Activated CD8-positive, alpha-beta memory T cell treated with anti-CD3 and anti-CD28 coated beads, Interleukin-2, amount 50 U/mL, for 1 hour (primary cell): ENCODE measurements around the gene TPD52L1.
"Not testable (repeated sequence)": the region's sequence is repeated elsewhere in the genome, so short reads cannot be mapped to it uniquely, and the experiment has no call there.

Source experiments
- DNase-seq: peaks from one replicate; pipeline ENCODE4 v3.0.0-alpha.2; 2020; ENCODE audit errors: extremely low read depth

The TPD52L1 gene

GRCh38 chr6:125140808-125141207 lies 12.8 kb upstream of the TPD52L1 start:
- no peak for DNase-seq

GRCh38 chr6:125142618-125143017 lies 11.0 kb upstream of the TPD52L1 start:
- no peak for DNase-seq

- no peak for DNase-seq
These were observed 8.8 kb upstream of the TPD52L1 start for GRCh38 chr6:125144822-125145221.

DNA sequence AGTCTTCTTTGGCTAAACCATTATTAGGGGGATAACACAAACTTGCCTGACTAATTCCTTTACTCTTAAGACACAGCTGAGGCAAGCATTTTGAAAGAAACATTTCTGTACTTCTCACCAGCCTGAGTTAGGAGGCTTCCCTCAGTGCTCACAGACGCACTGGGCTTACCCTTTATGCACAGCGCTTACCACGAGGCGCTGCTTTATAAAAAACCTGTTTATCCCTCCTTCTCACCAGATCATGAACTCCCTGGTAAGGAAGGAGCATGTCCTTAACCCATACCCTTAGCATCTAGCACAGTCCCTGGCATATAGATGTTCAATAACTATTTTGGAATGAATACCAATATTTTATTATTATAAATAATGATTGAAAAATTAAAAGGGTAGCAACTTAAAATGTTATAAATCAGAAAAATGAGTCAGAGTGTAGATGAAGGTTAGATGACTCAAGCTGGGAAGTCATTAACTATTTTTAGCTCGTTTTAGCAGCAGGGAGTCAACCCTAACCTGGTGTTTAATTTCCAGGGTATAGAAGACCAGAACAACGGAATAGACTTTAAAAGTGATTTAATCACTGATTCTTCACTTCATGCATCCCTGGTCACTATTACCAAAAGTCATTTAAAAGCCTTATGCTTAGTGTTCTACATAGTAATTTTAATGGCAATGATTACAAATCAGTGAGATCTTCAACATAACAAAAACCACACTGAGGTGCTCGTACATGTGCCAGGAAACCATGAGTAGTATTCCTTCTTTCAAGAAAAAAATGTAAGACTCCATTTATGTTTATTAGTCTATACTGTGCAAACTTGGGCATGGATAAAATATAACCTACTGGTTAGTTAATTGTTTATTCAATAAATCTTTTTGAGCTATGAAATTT lies 4.1 kb upstream of the TPD52L1 start:
- no peak for DNase-seq

GRCh38 chr6:125151700-125152099 lies 1.9 kb upstream of the TPD52L1 start:
- DNase-seq, result no peak

DNA sequence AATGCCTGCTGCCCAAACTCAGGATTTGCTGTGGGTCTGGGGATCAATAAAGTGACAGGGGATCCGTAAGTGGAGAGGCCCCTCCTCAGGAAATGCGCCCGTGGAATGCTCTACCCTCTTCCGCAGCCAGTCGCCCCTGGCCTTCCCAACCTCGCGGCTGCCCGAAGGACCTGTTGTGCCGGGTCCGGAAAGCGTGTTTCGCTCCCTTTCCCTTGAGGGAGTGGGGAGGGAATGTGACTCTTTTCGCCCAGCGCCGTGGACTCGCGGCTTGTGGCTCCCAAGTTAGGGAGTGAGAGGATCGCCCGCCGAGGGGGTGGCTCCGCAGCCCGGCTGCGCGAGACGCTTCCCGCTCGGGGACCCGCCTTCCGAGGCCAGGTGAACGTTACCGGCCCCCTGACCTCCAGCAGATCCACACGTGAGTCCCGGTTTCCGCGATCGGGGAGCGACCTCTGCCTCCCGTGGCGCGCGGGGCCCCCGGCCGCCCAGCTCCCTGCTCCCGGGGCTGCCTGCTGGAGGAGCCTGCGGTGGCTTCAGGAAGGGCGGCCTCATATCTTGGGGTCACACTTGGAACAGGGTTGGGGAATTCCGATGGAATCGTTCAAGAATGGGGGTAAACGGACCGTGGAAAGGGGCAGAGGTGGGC lies 666 bp downstream of the TPD52L1 start:
- DNase-seq, result no peak

DNA sequence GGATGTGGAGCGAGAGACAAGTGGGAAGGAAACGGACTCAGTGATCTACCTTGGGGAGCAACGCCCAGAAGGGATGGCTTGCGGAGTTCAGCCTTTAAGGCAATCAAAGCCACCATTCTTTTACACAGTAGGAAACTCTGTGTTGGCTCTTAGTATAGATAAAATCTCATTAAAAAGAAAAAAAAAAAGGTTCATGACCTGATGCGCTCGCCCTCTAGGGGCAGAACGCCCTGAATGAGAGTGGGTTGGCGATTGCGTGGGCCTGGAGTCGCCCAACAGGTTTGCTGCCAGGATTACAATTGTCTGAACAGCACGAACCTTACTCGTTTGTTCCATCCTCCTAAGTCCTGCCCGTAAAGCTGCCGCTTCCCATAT lies 1.2 kb downstream of the TPD52L1 start:
- DNase-seq, result no peak

DNA sequence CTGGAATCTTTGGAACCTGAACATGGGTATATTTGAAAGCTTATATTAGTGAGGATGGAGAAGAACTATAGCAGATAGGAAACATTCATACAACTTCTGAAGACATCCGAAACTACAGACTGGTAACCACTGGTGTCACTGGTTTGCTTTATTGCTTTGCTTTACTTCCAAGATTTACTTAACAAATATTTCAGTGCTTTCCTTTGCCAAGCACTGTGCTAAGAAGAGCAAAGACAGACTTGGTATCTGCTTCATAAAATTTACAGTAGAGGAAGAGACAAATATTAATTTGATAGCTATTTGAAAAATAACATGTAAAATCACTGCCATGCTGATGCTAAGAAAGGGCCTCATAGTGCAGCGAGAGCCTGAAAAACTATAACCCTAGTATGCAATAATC lies 1.8 kb downstream of the TPD52L1 start:
- no peak for DNase-seq

- no peak for DNase-seq
These were observed 2.9 kb downstream of the TPD52L1 start for GRCh38 chr6:125156496-125156895.

GRCh38 chr6:125157280-125157679 lies 3.7 kb downstream of the TPD52L1 start:
- DNase-seq, result no peak

DNA sequence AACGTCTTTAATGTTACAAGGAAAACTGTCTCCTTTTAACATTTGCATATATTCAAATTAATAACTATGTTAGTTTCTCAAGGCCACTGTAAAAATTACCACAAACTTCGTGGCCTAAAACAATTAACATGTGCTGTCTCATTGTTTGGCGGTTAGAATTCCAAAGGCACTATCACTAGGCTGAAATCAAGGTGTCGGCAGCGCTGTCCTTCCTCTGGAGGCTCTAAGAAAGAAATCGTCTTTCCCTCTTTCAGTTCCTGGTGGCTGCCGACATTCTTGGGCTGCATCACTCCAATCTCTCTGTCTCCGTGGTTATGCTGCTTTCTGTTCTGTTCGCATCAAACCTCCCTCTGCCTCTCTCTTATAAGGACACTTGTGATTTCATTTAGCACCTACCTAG lies 4.2 kb downstream of the TPD52L1 start:
- DNase-seq, result no peak

- DNase-seq, result not testable (repeated sequence)
These were observed 9.8 kb downstream of the TPD52L1 start for GRCh38 chr6:125163339-125163738.

DNA sequence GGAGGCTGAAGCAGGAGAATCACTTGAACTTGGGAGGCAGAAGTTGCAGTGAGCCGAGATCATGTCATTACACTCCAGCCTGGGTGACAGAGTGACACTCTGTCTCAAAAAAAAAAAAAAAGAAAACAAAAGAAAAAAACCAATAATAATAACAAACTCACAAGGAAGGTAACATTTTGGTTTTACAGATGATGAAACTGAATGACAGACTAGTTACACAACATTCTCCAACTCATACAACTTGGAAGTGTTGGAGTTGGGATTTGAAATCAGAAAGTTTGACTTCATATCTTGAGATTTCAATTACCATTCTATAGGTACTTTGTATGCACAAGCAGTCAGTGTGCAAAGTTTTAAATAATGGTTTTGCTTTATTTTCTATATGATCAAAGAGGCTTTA lies 10.2 kb downstream of the TPD52L1 start:
- DNase-seq, result no peak

- DNase-seq, result no peak
These were observed 11.1 kb downstream of the TPD52L1 start for GRCh38 chr6:125164696-125165095.

DNA sequence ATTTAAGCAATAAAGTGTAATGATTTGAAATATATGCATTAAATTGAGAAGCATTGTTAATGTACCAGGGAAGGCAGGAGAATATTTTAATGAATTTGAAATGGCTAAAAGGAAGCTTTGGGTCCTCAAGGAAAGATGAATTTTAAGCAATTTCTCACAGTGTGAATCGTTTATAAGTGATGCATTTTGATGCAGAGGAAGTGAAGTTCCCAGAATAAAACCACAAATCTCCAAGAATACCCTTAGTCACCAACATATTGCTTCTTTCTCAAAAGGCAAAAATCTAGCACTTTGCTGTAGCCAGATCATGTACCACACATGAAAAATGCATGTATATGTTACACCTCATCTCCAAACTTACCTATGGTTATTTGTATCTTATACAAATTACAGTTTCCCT lies 11.7 kb downstream of the TPD52L1 start:
- DNase-seq, result no peak

- DNase-seq, result no peak
These were observed 12.2 kb downstream of the TPD52L1 start for GRCh38 chr6:125165776-125166175.

GRCh38 chr6:125166711-125167110 lies 13.1 kb downstream of the TPD52L1 start:
- no peak for DNase-seq

GRCh38 chr6:125167579-125167978 lies 14.0 kb downstream of the TPD52L1 start:
- no peak for DNase-seq

DNA sequence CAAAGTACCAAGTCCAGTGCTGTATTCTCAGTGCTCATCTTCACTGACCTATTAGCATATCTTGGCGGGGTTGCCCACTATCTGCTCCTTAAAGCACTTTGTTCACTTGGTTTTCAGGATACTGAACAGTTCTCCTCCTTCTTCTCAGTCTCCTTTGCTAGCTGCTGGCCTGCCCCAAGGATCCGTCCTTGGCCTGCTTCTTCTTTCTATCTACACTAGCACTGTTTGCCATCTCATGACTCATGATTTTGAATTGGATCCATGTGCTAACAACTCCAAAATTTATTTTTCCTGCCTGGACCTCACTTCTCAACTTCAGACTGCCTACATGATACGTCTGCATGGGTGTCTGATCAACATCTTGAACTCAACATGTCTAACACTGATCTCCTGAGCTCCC lies 15.5 kb downstream of the TPD52L1 start:
- DNase-seq, result no peak

DNA sequence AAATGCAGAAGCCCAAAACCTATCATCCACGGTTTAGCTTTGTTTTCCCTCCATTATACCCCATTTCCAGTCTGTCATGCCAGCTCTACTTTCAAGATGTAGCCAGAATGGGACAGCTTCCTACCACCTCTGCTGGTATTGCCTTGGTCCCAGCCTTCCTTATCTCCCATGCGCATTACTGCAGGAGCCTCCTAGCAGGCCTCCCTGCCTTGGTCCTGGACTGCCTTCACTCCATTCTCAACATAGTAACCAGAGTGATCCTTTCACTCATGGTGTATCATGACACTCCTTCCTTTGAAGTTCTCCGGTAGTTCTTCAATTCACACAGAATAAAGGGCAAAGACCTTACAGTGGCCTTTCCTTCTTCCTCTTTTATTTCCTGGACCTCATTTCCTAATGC lies 15.9 kb downstream of the TPD52L1 start:
- no peak for DNase-seq

GRCh38 chr6:125170376-125170775 lies 16.8 kb downstream of the TPD52L1 start:
- DNase-seq, result no peak

DNA sequence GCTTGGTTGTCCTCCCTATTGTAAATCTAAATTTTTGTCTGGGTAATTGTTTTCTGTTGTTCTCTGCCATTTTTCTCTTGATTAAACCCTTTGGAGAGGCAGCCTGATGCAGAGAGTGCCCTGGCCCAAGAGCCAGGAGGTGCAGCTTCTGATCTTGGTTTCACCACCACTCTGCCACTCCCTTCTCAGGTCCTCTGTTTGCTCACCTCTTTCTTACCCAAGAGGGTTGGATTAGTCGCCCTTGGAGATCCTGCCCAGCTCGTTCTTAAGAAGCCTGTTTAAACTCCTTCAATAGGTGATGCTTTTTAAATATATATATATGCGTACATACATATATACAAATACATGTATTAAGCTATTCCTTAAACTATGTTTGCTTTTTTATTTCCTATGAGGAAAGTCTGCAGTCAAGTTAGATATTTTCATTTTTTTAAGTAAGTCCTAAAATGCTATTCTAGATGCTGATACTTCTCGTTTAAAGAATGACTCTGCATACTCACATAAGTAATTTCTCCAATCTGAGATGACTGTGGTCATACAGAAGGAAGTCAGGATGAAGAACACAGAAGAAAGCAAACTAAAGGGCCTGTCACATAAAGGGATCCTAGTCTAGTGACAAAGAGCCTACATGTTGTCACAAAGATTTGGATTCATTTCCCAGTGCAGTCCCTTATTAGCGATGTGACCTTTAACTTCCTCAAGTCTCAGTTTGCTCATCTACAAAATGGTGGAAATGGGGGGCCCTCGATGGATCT lies 19.9 kb downstream of the TPD52L1 start:
- DNase-seq, result no peak

- DNase-seq, result no peak
These were observed 21.1 kb downstream of the TPD52L1 start for GRCh38 chr6:125174626-125175025.
